H1 (cell line): ENCODE data around the gene RNASEH2A. TPM values are rescaled to one million over a fixed set of nuclear protein-coding genes. Genes with fewer than 3 reads are reported as not detected.

ENCODE experiments used
- CTCF ChIA-PET: fragments of 300-600 bp; sonication (Branson Sonifier 250); formaldehyde crosslinking; loops from one replicate; lab custom pipeline; 2021; ENCODE audit not compliant: partially characterized antibody; lab: Charles Lee
- POLR2A ChIA-PET: fragments of 300-600 bp; sonication (Branson Sonifier 250); formaldehyde crosslinking; loops from one replicate; lab custom pipeline; 2021; ENCODE audit warnings: inconsistent platforms; ENCODE audit not compliant: partially characterized antibody; lab: Charles Lee
- DNase-seq, 2 experiments: peaks; one replicate each; pipeline versions ENCODE4 v3.0.0 to v3.0.0-alpha.2; 2010 to 2022; ENCODE audit warnings: low spot score in 2 of 2, low read depth in 1 of 2, mixed read lengths in 1 of 2
- FAIRE-seq: peaks from 2 replicates; lab custom pipeline; 2011; peaks lifted over from hg19 to GRCh38; lab: Jason Lieb, UNC
- H2AFZ ChIP-seq: 2 replicates; pipeline ENCODE4 v1.8.1; 2012; ENCODE audit warnings: low read length, inconsistent platforms
- H2AK5ac ChIP-seq: 2 replicates; pipeline ENCODE4 v1.6.1; 2013; ENCODE audit warnings: low read depth, low read length
- H2BK120ac ChIP-seq: replicated peaks from 2 replicates; pipeline ENCODE3; 2013; ENCODE audit warnings: low read depth, low read length, inconsistent platforms
- H2BK12ac ChIP-seq: 2 replicates; pipeline ENCODE4 v1.6.1; 2013; ENCODE audit warnings: low read depth, low read length
- H2BK15ac ChIP-seq: 2 replicates; pipeline ENCODE4 v1.6.1; 2013; ENCODE audit warnings: low read length
- H2BK20ac ChIP-seq: 2 replicates; pipeline ENCODE4 v1.6.1; 2013; ENCODE audit warnings: low read length
- H2BK5ac ChIP-seq: 2 replicates; pipeline ENCODE4 v1.6.1; 2013; ENCODE audit warnings: low read depth, low read length
- H3K14ac ChIP-seq: 2 replicates; pipeline ENCODE4 v1.6.1; 2013; ENCODE audit warnings: inconsistent platforms; ENCODE audit not compliant: insufficient read length
- H3K18ac ChIP-seq: 2 replicates; pipeline ENCODE4 v1.6.1; 2013; ENCODE audit warnings: low read length; ENCODE audit errors: extremely low read depth
- H3K23ac ChIP-seq: 2 replicates; pipeline ENCODE4 v1.6.1; 2013; ENCODE audit warnings: inconsistent platforms; ENCODE audit not compliant: insufficient read length
- H3K23me2 ChIP-seq: 2 replicates; pipeline ENCODE4 v1.6.1; 2013; ENCODE audit warnings: low read depth, low read length
- H3K27ac ChIP-seq: 2 replicates; pipeline ENCODE4 v1.6.1; 2011; ENCODE audit warnings: low read depth, low read length, inconsistent platforms
- H3K27me3 ChIP-seq, 4 experiments: replicated peaks in 1 of 4; 1 replicate in 1 of 4; 2 replicates in 3 of 4; pipeline versions ENCODE4 v1.6.1 to v1.8.1; 2011 to 2013; ENCODE audit warnings: low read length in 3 of 4, mild to moderate bottlenecking in 3 of 4, inconsistent platforms in 2 of 4, mixed read lengths in 2 of 4, moderate library complexity in 1 of 4; ENCODE audit not compliant: control insufficient read depth in 3 of 4, insufficient read depth in 3 of 4; ENCODE audit errors: extremely low read depth in 1 of 4
- H3K36me3 ChIP-seq, 4 experiments: 2 replicates each; pipeline versions ENCODE4 v1.6.1 to v1.8.1; 2011 to 2013; ENCODE audit warnings: mild to moderate bottlenecking in 4 of 4, low read length in 3 of 4, moderate library complexity in 2 of 4, control low read depth in 1 of 4, inconsistent platforms in 1 of 4; ENCODE audit not compliant: insufficient read depth in 4 of 4, control insufficient read depth in 2 of 4
- H3K4ac ChIP-seq: replicated peaks from 2 replicates; pipeline ENCODE3; 2013; ENCODE audit warnings: low read length, low read depth, mixed read lengths, inconsistent platforms; ENCODE audit not compliant: insufficient read length
- H3K4me1 ChIP-seq, 4 experiments: replicated peaks in 1 of 4; 1 replicate in 1 of 4; 2 replicates in 3 of 4; pipeline versions ENCODE4 v1.6.1 to v1.8.1; 2011 to 2013; ENCODE audit warnings: low read length in 3 of 4, inconsistent platforms in 2 of 4, mixed read lengths in 1 of 4; ENCODE audit not compliant: insufficient read depth in 4 of 4, control insufficient read depth in 3 of 4
- H3K4me2 ChIP-seq, 2 experiments: 2 replicates each; pipeline versions ENCODE4 v1.6.1 to v1.8.1; 2011 to 2013; ENCODE audit warnings: low read depth in 2 of 2, low read length in 2 of 2, control low read depth in 1 of 2, inconsistent platforms in 1 of 2, mild to moderate bottlenecking in 1 of 2; ENCODE audit not compliant: insufficient read depth in 1 of 2
- H3K4me3 ChIP-seq, 4 experiments: fragments of 200-600, 300-600 bp in 1 of 4; sonication (generic), shearing (Covaris generic), sonication (Bioruptor Twin) in 1 of 4; 2 replicates each; pipeline versions ENCODE4 v1.5.1 to v1.8.1; 2011 to 2016; ENCODE audit warnings: low read length in 4 of 4, low read depth in 3 of 4, control low read depth in 2 of 4, inconsistent platforms in 2 of 4, mild to moderate bottlenecking in 2 of 4, mixed read lengths in 1 of 4, moderate library complexity in 1 of 4; ENCODE audit not compliant: insufficient read depth in 2 of 4; ENCODE audit errors: extremely low read depth in 1 of 4
- H3K56ac ChIP-seq: replicated peaks from 2 replicates; pipeline ENCODE3; 2013; ENCODE audit warnings: low read depth, mild to moderate bottlenecking, mixed read lengths, low read length, inconsistent platforms; ENCODE audit not compliant: insufficient read length
- H3K79me1 ChIP-seq: 2 replicates; pipeline ENCODE4 v1.6.1; 2013; ENCODE audit warnings: low read depth, low read length, control low read depth
- H3K79me2 ChIP-seq, 2 experiments: 2 replicates each; pipeline versions ENCODE4 v1.6.1 to v1.8.1; 2012 to 2013; ENCODE audit warnings: low read length in 2 of 2, mild to moderate bottlenecking in 2 of 2, inconsistent platforms in 1 of 2; ENCODE audit not compliant: insufficient read depth in 2 of 2, control insufficient read depth in 1 of 2
- H3K9ac ChIP-seq, 4 experiments: replicated peaks in 1 of 4; 1 replicate in 1 of 4; 2 replicates in 3 of 4; pipeline versions ENCODE4 v1.6.1 to v1.8.1; 2011 to 2013; ENCODE audit warnings: low read depth in 3 of 4, low read length in 3 of 4, control low read depth in 2 of 4, mild to moderate bottlenecking in 2 of 4, moderate library complexity in 2 of 4, inconsistent platforms in 1 of 4; ENCODE audit errors: extremely low read depth in 1 of 4
- H3K9me3 ChIP-seq, 2 experiments: 2 replicates each; pipeline versions ENCODE4 v1.6.1 to v1.8.1; 2012 to 2013; ENCODE audit warnings: mild to moderate bottlenecking in 2 of 2, moderate library complexity in 2 of 2, control low read depth in 1 of 2, inconsistent platforms in 1 of 2, low read depth in 1 of 2, low read length in 1 of 2, mixed read lengths in 1 of 2; ENCODE audit not compliant: insufficient read depth in 2 of 2
- H4K20me1 ChIP-seq, 2 experiments: replicated peaks in 1 of 2; 2 replicates each; pipeline versions ENCODE3 to v1.8.1; 2011 to 2013; ENCODE audit warnings: inconsistent platforms in 2 of 2, low read length in 2 of 2, mild to moderate bottlenecking in 1 of 2; ENCODE audit not compliant: insufficient read depth in 2 of 2, control insufficient read depth in 1 of 2
- H4K5ac ChIP-seq: 2 replicates; pipeline ENCODE4 v1.6.1; 2013; ENCODE audit warnings: low read length, low read depth, mixed read lengths, inconsistent platforms; ENCODE audit not compliant: insufficient read length
- H4K8ac ChIP-seq: 2 replicates; pipeline ENCODE4 v1.8.0; 2013; ENCODE audit warnings: mild to moderate bottlenecking, moderate library complexity, low read length, inconsistent platforms; ENCODE audit not compliant: insufficient read depth; ENCODE audit errors: extremely low read depth
- H4K91ac ChIP-seq: replicated peaks from 2 replicates; pipeline ENCODE3; 2013; ENCODE audit warnings: low read length, mixed read lengths, inconsistent platforms; ENCODE audit not compliant: insufficient read length
- HDAC6 ChIP-seq: IDR thresholded peaks from one replicate; pipeline ENCODE4 v1.7.1; 2012; ENCODE audit warnings: low read depth, mild to moderate bottlenecking, inconsistent platforms, low read length, moderate library complexity
- NANOG ChIP-seq: IDR thresholded peaks from 2 replicates; pipeline ENCODE4 v1.6.1; 2011; ENCODE audit warnings: low read length, low read depth, mild to moderate bottlenecking, inconsistent platforms; ENCODE audit not compliant: insufficient read depth, poor library complexity, severe bottlenecking
- SIN3A ChIP-seq, 2 experiments: IDR thresholded peaks in 1 of 2; conservative IDR thresholded peaks in 1 of 2; 2 replicates each; pipeline ENCODE4 v1.6.1; 2011 to 2012; ENCODE audit warnings: low read length in 2 of 2, improper control_type of control experiment in 1 of 2, low read depth in 1 of 2, mild to moderate bottlenecking in 1 of 2
- TAF1 ChIP-seq: IDR thresholded peaks from 2 replicates; pipeline ENCODE4 v1.6.1; 2011; ENCODE audit warnings: mild to moderate bottlenecking, low read depth, low read length
- WGBS, 2 experiments: shearing (Covaris generic) in 1 of 2; methylation state at CpG; one replicate each; pipeline versions ENCODE4 v1.1.6 to v1.1.7; 2013 to 2015; ENCODE audit warnings: low lambda C conversion rate in 2 of 2, mixed read lengths in 2 of 2, inconsistent platforms in 1 of 2, low coverage in 1 of 2, missing lambda C conversion rate in 1 of 2; ENCODE audit not compliant: insufficient replicate concordance in 2 of 2, insufficient coverage in 1 of 2, insufficient read length in 1 of 2; ENCODE audit errors: extremely low coverage in 1 of 2, missing lambda C conversion rate in 1 of 2; 5-methylcytosine and 5-hydroxymethylcytosine counted together
- polyA plus RNA-seq, 7 experiments: library from polyadenylated mRNA; depleted of rRNA in 3 of 7; stranded (reverse) in 5 of 7; unstranded in 2 of 7; fragments of >200 nt in 5 of 7; fragments of 200-250 nt in 2 of 7; gene quantifications; 1 replicate in 5 of 7; 2 replicates in 1 of 7; 4 replicates in 1 of 7; pipeline versions ENCODE4 v1.2.1 to v1.2.3, GENCODE V29; 2011 to 2013; ENCODE audit warnings: missing spikeins in 2 of 7, mixed read lengths in 2 of 7
- total RNA-seq: library from RNA; stranded (reverse); fragmentation: NEBNext Ultra II Directional; extraction: Animal tissue kit (Norgen Biotek cat#: 25700); gene quantifications from 2 replicates; pipeline ENCODE4 v1.2.1, GENCODE V29; 2021

The RNASEH2A gene
- total and polyA plus RNA-seq, 2 of the 8 experiments (the other 6 are each of a cell fraction or from before 2014, with no cell fraction given): 67.5 to 120 TPM

GRCh38 chr19:12800923-12801465 is 5.4 kb upstream of the RNASEH2A start:
- Histone ChIP-seq H4K91ac (peak overlapping the region; percentile 95), H3K79me2 (peaks cover 0 to 12% of the 10 kb centered on the region in 2 experiments; a peak in 2 of 4 replicates), H3K27ac (no peak overlapping the region; the same call in 1 of the 2 replicates), H3K4me2 (peak overlapping the region; percentile 91 to 92), H3K4me3 (peak overlapping the region; percentile 85 to 98 (median 97)), H2AFZ (no peak overlapping the region), H2BK20ac (no peak overlapping the region), H3K18ac (peak overlapping the region; percentile 88; the same call in 1 of the 2 replicates), H2BK12ac (0 out of 2 replicates have a peak overlapping the region, but pooled peaks have one; percentile 27), H4K5ac (no peak overlapping the region)
- FAIRE-seq: no peak
- WGBS, 2 experiments: 11% methylated on average over 38 of the region's 38 CpGs; no CpG with 5 or more reads in 1 of the 2 experiments
- TF ChIP-seq NANOG (no peak), HDAC6 (no peak), SIN3A (conservative IDR thresholded peaks at IDR 0.05 in 1 of 2, IDR thresholded peaks at IDR 0.05 in 1 of 2; ENCODE audit: low read depth in 1 of 2, low read length in 2 of 2) (0 out of 4 replicates have a peak, but pooled peaks of 1 of the 2 experiments have one; percentile 36), TAF1 (no peak)
- TF ChIP-seq, all 59 proteins: peak for 1
- CTCF ChIA-PET: interaction anchor here (0.8 to 17.9 kb wide), 8 partner anchors 12 to 164 kb away, joined by 3 to 288 read pairs (median 6); no protein-coding TSS in a partner anchor
- POLR2A ChIA-PET: interaction anchor here (0.8 to 15.2 kb wide), 10 partner anchors 9 to 105 kb away, joined by 3 to 317 read pairs (median 4); partner anchors contain the start of genes FBXW9, HOOK2, JUNB and TRIR
- H3K9me3 ChIP-seq: no peaks in the 10 kb centered on the region
- peaks cover 2 to 19% (median 11%) of the 10 kb centered on the region in 4 experiments; a peak in 6 of 7 replicates for H3K4me1 ChIP-seq
- peak overlapping the region; percentile 20 for H3K56ac ChIP-seq
- peak overlapping the region; percentile 94; the same call in 1 of the 2 replicates for H4K8ac ChIP-seq
- H2BK120ac ChIP-seq: no peak overlapping the region
- no peak for DNase-seq
- peak overlapping the region; percentile 82 for H2BK5ac ChIP-seq
- H4K20me1 ChIP-seq: peaks cover 0 to 6% of the 10 kb centered on the region in 2 experiments
- peaks cover 0 to 4% (median under 1%) of the 10 kb centered on the region in 4 experiments; a peak in 2 of 7 replicates for H3K27me3 ChIP-seq
- no peak overlapping the region for H3K14ac ChIP-seq
- H2BK15ac ChIP-seq: peak overlapping the region; percentile 61; the same call in 1 of the 2 replicates
- peak overlapping the region; percentile 67 to 84 (median 81); a peak in 6 of 7 replicates for H3K9ac ChIP-seq
- peaks cover 8 to 19% (median 14%) of the 10 kb centered on the region in 4 experiments; a peak in 7 of 8 replicates for H3K36me3 ChIP-seq
- no peak overlapping the region for H3K23ac ChIP-seq
- peaks cover 7% of the 10 kb centered on the region for H3K79me1 ChIP-seq
- H3K4ac ChIP-seq: peak overlapping the region; percentile 40
- peak overlapping the region; percentile 45; the same call in 1 of the 2 replicates for H2AK5ac ChIP-seq
- peaks cover 14% of the 10 kb centered on the region; the same call in 1 of the 2 replicates for H3K23me2 ChIP-seq
